CD4-positive, alpha-beta T cell treated with Interleukin-17A for 1 hour (primary cell): ENCODE results near the gene SLC26A2.
"Not testable (repeated sequence)": the region's sequence is repeated elsewhere in the genome, so short reads cannot be mapped to it uniquely, and the experiment has no call there.

ENCODE experiments used
- DNase-seq: peaks from one replicate; pipeline ENCODE4 v3.0.0-alpha.2; 2020

SLC26A2 gene

GRCh38 chr5:150007050-150007449 lies 46.5 kb downstream of the SLC26A2 start:
- DNase-seq = no peak

- DNase-seq = no peak
Observed at GRCh38 chr5:150009671-150010387, 49.3 kb downstream of the SLC26A2 start.

GRCh38 chr5:150013931-150014330 lies 53.4 kb downstream of the SLC26A2 start:
- no peak for DNase-seq

GRCh38 chr5:150014456-150014855 lies 53.9 kb downstream of the SLC26A2 start:
- DNase-seq = no peak

GRCh38 chr5:150015415-150015814 lies 54.9 kb downstream of the SLC26A2 start:
- DNase-seq = no peak

- no peak for DNase-seq
Observed at GRCh38 chr5:150016537-150016936, 56.0 kb downstream of the SLC26A2 start.

- no peak for DNase-seq
Observed at GRCh38 chr5:150017226-150018005, 56.9 kb downstream of the SLC26A2 start.

GRCh38 chr5:150020249-150020648 lies 59.7 kb downstream of the SLC26A2 start:
- DNase-seq = no peak

- no peak for DNase-seq
Observed at GRCh38 chr5:150021491-150022157, 61.1 kb downstream of the SLC26A2 start.

- no peak for DNase-seq
Observed at GRCh38 chr5:150022158-150022531, 61.6 kb downstream of the SLC26A2 start.

- DNase-seq = no peak
Observed at GRCh38 chr5:150022681-150023080, 62.1 kb downstream of the SLC26A2 start.

- DNase-seq = no peak
Observed at GRCh38 chr5:150023136-150023535, 62.6 kb downstream of the SLC26A2 start.

GRCh38 chr5:150024346-150024984 lies 63.9 kb downstream of the SLC26A2 start:
- no peak for DNase-seq

GRCh38 chr5:150026682-150027172 lies 66.2 kb downstream of the SLC26A2 start:
- DNase-seq = no peak

- DNase-seq = not testable (repeated sequence)
Observed at GRCh38 chr5:150028047-150028446, 67.5 kb downstream of the SLC26A2 start.

- DNase-seq = no peak
Observed at GRCh38 chr5:150033334-150033733, 72.8 kb downstream of the SLC26A2 start.

- DNase-seq = no peak
Observed at GRCh38 chr5:150034662-150035061, 74.1 kb downstream of the SLC26A2 start.

GRCh38 chr5:150035139-150035895 lies 74.8 kb downstream of the SLC26A2 start:
- DNase-seq = no peak

GRCh38 chr5:150036513-150036912 lies 76.0 kb downstream of the SLC26A2 start:
- DNase-seq = no peak
